ENCODE data around the gene EML3.

GRCh38 chr11:62553080-62553838, 59.3 kb downstream of the EML3 start:
- TF ChIP-seq, protein P1, sequence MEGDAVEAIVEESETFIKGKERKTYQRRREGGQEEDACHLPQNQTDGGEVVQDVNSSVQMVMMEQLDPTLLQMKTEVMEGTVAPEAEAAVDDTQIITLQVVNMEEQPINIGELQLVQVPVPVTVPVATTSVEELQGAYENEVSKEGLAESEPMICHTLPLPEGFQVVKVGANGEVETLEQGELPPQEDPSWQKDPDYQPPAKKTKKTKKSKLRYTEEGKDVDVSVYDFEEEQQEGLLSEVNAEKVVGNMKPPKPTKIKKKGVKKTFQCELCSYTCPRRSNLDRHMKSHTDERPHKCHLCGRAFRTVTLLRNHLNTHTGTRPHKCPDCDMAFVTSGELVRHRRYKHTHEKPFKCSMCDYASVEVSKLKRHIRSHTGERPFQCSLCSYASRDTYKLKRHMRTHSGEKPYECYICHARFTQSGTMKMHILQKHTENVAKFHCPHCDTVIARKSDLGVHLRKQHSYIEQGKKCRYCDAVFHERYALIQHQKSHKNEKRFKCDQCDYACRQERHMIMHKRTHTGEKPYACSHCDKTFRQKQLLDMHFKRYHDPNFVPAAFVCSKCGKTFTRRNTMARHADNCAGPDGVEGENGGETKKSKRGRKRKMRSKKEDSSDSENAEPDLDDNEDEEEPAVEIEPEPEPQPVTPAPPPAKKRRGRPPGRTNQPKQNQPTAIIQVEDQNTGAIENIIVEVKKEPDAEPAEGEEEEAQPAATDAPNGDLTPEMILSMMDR (IDR thresholded peaks at IDR 0.05): no peak
- no peak for TF ChIP-seq POLR2A (IDR thresholded peaks at IDR 0.05)

Data from testis (tissue), 2 donors.